AG08396 (cell line): ENCODE measurements around the gene CLBA1.
A peak's percentile ranks its signal among the peaks of the same experiment; 100 is the strongest.
"Not testable (repeated sequence)": the region's sequence is repeated elsewhere in the genome, so short reads cannot be mapped to it uniquely, and the experiment has no call there.

Experiments used
- DNase-seq: peaks from one replicate; pipeline ENCODE4 v3.0.0; 2012; ENCODE audit warnings: low spot score, mixed read lengths

The CLBA1 gene

DNA sequence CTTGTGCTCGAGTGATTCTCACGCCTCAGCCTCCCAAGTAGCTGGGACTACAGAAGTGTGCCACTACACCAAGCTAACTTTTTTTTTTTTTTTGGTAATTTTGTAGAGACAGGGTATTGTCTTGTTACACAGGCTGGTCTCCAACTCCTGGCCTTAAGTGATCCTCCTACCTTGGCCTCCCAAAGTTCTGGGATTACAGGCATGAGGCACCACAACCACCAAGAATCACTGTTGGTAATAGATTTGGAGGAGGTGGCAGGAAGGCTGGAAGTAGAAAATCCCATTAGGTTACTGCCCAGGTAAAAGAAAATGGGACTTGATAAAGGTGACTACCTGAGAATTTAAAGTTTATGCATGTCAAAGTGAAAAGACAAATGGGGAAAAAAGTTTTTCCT is 36.7 kb downstream of the CLBA1 start:
- DNase-seq, result no peak

DNA sequence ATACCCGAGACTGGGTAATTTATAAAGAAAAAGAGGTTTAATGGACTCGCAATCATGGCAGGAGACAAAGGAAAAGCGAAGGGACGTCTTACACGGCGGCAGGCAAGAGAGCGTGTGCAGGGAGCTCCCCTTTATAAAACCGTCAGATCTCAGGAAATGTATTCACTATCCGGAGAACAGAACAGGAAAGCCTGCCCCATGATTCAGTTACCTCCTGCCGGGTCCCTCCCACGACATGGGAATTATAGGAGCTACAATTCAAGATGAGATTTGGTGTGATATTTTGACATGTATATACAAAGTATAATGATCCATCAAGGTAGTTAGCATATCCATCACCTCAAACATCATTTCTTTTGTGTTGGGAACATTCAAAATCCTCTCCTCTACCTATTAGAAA is 37.6 kb downstream of the CLBA1 start:
- no peak for DNase-seq

DNA sequence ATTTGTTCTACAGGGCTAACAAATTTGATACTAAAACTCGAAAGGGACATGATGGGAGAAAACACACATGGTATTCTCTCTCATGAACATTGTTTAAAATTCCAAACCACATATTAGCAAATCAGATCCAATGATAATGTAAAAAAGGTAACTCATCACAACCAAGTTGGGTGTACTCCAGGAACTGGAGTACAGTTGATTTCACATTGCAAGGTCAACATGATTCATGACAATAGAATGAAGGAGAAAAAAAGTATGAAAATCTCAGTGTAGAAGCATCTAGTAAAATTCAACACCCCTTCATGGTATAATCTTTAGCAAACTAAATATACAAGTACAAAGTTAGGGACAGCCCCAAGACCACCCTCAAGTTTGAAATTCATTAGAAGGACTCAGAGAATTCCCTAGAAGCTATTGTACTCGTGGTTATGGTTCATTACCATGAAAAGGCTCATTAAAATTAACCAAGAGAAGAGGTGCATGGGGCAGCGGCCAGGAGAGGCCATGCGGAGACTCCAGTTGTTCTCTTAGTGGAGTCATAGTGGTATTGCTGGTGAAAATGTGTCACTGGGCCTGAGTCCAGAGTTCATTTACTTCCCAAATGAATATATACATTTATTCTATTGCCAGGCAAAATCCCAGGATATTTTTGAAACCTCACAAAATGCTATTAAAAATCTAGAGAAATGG is 38.3 kb downstream of the CLBA1 start:
- DNase-seq, result peak; percentile 43

DNA sequence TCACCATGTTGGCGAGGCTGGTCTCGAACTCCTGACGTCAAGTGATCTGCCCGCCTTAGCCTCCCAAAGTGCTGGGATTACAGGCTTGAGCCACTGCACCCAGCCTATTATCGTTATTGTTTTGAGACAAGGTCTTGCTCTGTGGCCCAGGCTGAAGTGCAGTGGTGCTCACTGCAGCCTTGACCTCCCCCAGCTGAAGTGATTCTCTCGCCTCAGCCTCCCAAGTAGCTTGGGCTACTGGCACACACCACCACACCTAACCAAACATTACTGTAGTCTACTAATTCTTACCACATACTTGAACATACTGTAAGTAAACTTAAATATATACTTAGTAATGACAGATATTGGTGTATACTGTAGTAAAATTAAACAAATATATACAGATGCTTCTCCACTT is 39.8 kb downstream of the CLBA1 start:
- DNase-seq, result no peak

DNA sequence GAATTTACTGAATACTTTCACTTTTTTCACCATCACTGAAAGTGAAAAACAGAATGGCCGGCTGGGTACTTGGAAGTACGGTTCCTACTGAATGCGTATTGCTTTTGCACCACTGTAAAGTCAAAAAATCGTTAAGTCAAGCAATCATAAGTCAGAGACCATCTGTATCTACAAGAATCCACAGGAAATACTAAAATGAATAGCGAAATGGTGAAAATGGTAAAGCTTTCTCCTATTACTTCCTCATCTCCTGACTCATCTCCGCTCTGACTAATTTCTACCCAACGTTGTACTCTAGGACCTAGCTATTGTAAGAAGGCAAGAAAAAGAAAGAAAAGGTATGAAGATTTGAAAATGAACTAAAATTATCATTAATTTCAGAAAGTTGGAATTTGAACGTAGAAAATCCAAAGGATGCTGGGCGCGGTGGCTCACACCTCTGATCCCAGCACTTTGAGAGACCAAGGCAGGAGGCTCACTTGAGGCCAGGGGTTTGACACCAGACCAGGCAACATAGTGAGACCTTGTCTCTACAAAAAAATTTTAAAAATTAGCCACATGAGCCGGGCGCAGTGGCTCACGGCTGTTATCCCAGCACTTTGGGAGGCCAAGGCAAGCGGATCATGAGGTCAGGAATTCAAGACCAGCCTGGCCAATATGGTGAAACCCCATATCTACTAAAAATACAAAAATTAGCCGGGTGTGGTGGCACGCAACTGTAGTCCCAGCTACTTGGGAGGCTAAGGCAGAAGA is 40.6 kb downstream of the CLBA1 start:
- no peak for DNase-seq

DNA sequence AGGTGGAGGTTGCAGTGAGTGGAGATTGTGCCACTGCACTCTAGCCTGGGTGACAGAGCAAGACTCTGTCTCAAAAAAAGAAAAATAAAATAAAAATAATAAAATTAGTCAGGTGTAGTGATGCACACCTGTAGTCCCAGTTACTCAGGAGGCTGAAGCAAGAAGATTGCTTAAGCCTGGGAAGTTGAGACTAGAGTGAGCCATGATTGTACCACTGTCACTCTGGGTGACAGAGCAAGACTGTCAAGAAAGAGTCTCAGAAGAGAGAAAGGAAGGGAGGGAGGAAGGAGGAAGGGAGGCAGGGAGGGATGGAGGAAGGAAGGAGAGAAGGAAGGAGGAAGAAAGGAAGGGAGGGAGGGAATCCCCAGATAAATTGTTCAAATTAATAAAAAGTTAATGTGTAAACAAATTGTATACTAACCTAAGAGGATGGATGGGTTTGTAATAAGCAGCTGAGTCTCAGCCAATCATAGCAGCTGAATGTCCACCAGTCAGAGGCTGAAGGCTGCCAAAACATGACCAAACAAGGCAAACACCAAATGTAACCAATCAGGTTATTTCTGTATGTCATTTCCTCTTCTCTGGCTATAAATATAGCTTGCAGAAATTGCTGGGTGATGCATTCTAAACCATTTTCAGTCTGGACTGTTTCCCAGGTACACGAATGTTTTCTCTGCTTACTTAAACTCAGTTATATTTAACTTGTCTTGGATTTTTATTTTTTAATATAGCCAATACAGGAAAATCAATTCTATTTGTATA is 41.4 kb downstream of the CLBA1 start:
- peak; percentile 67 for DNase-seq

DNA sequence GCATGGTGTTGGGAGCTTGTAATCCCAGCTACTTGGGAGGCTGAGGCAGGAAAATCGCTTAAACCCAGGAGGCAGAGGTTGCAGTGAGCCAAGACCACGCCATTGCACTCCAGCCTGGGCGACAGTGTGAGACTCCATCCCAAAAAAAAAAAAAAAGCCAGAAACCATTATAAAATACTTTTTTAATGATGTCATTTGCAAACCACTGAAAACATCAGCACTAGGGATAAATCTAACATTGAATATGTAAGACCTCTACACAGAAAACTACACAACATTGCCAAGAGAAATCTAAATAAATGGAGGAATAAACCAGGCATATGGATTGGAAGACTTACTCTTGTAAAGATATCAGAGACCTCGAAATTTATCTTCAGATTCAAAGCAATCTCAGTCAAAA is 42.1 kb downstream of the CLBA1 start:
- not testable (repeated sequence) for DNase-seq

DNA sequence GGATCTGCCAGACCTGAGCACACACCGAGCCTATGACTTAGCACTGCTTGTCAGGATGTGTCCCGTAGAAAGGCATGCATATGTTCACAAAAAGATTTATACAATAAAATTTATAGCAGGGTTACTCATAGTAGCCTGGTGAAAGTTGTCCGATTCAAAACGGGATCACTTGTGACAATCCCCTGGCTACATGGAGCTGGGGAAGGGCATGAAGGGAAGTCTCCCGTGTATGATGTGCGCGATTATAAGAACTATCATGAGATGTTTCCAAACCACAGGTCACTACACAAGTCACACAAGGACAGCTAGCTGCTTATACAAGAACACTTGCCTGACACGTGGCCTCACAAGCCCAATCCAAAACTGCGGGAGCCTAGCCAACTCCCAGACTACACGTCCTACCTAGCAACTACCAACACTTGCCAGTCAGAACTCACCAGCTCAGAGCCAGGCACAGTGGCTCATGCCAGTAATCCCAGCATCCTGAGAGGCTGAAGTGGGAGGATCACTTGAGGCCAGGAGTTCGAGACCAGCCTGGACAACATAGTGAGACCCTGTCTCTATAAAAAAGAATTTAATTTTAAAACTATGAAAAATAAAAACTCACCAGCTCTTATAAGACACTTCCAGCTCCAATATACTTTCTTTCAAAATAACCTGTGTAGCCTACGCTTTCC is 42.8 kb downstream of the CLBA1 start:
- DNase-seq, result no peak

DNA sequence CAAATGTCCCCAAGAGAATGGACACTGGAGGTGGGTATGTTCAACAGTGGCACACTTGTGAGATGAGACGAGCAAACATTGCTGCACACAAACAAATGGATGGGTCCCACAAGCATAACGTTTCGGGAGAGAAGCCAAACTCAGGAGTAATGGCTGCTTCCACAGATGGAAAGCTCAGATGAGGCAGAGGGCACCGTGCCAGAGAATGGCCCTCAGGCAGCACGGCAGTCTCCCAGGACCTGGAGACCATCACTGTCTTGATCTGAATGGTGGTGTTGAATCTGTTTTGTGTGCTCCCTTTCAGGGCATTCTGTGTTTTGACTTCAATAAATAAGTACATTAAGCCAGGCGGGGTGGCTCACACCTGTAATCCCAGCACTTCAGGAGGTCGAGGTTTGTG is 43.8 kb downstream of the CLBA1 start:
- no peak for DNase-seq

DNA sequence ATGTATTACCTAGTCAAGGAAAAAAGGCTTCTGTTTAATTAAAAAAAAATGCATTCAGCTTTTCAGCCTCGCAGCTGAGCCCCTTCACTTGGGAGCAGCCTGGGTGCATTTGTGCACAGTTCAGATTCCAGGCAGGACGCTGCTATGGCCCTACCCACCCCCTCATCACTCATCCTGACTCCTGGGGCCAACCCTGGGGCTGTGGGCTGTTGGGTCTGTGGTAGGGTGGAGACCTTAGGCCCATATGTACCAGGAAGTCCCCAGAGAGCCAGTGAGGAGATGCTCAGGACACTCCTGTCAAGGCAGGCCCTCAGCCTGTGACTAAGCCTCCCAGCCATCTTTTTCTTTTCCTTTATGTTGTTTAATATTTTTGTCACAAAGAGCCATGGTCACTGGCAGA is 44.6 kb downstream of the CLBA1 start:
- DNase-seq, result no peak

DNA sequence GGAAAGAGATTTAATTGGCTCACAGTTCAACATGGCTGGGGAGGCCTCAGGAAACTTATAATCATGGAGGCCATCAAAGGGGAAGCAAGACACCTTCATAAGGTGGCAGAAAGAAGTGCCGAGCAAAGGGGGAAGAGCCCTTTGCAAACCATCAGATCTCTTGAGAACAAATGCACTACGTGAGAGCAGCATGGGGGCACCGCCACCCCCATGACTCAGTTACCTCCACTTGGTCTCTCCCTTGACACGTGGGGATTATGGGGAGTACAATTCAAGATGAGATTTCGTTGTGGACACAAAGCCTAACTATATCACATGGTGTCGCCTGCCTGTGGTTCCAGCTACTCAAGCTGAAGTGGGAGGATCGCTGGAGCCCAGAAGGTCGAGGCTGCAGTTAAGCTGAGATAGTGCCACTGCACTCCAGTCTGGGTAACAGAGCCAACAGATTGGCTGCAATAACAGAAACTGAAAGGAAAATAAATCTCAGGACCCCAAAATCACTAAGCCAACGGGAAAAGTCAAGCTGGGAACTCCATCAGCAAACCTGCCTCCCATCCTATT is 45.3 kb downstream of the CLBA1 start:
- no peak for DNase-seq

DNA sequence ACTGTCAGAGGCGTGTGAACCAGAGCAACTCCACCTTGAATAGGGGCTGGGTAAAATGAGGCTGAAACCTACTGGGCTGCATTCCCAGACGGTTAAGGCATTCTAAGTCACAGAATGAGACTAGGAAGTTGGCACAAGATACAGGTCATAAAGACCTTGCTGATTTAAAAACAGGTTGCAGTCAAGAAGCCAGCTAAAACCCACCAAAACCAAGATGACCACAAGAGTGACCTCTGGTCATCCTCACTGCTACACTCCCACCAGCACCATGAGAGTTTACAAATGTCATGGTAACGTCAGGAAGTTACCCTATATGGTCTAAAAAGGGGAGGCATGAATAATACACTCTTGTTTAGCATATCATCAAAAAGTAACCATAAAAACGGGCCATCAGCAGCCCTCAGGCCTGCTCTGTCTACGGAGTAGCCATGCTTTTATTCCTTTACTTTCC is 46.9 kb downstream of the CLBA1 start:
- DNase-seq, result not testable (repeated sequence)

DNA sequence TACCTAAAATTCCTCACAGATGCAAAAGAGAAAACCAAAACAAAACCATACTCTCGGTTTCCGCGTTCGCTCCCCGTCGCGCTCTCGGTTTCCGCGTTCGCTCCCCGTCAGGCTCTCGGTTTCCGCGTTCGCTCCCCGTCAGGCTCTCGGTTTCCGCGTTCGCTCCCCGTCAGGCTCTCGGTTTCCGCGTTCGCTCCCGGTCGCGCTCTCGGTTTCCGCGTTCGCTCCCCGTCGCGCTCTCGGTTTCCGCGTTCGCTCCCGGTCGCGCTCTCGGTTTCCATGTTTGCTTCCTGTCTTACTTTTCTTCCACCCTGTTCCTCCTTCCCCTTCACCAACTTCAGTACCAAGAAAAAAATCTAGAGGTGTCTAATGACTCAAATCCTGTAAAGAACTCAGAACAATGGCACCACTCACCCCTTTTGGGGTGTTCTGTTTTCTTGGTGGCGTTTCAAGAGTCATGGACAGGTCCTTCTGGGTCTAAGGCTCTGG is 47.9 kb downstream of the CLBA1 start:
- DNase-seq, result not testable (repeated sequence)

DNA sequence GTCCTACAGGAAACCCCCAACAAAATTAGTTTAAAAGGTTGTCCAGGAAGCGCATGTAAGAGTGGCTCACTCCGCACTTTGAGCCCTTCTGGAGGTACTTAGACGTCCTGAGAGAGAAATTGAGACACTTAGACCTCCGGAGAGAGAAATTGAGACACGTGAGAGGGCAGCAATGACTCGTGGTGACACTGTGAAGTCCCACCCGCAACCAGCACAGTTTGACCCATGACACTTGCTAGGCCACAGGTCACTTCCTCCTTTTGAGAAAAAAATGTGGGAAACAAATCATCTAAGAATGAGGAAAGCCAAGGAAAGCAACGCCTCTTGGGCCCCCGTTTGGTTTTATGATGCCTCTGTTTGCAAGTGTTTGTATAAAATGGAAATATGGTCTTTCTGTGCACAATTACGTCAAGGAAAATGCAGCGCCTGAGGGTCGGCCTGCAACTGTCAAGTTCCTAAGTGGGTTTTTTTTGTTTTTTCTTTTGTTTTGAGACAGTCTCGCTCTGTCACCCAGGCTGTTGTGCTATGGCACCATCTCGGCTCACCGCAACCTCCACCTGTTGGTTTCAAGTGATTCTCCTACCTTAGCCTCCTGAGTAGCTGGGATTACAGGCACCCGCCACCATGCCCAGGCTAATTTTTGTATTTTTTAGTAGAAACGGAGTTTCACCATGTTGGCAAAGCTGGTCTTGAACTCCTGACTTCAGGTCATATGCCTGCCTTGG is 48.9 kb downstream of the CLBA1 start:
- no peak for DNase-seq

DNA sequence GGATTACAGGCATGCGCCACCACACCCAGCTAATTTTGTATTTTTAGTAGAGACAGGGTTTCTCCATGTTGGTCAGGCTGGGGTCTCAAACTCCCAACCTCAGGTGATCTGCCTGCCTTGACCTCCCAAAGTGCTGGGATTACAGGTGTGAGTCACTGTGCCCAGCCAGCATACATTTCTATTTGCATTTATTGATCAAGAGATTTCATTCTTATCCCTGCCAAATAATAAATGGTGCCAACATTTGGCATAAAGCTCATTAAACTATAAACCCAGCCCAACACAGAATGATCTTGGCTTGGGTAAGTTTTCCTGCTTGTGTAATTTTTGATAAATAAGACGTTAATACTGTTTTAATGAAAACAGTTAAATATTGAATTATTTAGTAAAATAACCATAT is 50.0 kb downstream of the CLBA1 start:
- DNase-seq, result not testable (repeated sequence)

DNA sequence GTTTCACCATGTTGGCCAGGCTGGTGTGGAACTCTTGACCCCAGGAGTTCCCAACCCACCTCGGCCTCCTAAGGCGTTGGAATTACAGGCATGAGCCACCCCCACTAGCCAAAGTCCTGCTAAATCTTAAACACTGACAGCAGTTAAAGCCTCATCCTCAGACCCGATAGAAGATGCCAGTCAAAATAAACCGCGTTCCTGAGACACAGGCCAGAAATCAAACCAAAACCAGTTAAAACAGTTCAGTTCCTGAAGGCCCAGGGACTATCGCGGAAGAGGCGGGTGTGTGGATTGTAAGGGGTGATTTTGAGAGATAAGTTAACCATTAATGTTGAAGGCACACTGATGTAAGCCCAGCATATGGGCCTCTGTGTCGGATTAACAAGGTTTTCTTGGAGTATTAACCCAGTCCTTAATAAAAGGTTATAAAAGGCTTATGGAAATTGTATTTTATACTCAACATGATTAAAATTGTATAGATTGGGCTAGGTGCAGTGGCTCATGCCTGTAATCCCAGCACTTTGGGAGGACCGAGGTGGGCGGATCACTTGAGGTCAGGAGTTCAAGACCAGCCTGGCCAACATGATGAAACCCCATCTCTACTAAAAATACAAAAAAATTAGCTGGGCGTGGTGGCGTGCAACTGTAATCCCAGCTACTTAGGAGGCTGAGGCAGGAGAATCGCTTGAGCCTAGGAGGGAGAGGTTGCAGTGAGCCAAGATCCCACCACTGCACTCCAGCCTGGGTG is 54.0 kb downstream of the CLBA1 start:
- DNase-seq, result no peak

DNA sequence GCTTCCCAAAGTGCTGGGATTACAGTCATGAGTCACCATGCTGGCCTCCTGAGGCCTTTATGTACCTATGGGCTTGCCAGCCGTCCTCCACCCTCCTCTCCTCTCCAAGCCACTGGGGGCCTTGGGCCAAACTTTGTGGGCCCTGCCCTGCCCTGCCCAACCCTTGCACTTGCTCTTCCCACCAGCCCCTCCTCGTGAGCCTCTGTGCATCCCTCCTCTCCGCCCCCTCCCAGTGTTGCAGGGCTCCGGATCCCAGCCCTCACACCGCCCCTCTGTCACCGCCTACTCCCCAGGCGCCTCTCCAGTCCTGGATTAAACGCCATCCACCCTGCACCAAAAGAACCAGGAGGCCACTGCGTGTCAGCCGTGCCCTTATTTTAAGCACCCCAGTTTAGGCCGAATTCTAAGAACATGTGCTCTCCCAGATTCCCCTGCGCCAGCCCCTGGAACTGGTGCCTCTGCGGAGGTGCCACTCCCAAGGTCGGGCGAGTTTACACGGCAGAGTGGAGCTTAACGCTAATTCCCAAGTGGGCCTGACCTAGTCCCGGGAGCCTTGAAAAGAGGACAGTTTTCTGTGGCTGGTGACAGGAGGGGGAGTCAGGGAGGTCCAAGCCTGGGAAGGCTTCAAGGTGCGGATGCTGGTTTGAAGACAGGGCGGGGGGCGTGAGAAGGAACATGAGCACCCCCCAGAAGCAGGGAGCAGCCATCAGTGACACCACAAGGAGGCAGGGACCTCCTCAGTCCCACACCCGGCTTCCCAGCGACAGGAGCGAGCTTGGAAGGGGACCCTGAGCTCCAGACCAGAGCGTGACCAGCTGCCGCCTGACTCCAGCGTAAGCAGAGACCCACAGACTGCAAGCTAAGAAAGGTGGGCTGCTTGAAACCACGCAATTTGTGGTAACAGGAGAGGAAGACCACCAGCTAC is 56.5 kb downstream of the CLBA1 start:
- no peak for DNase-seq

DNA sequence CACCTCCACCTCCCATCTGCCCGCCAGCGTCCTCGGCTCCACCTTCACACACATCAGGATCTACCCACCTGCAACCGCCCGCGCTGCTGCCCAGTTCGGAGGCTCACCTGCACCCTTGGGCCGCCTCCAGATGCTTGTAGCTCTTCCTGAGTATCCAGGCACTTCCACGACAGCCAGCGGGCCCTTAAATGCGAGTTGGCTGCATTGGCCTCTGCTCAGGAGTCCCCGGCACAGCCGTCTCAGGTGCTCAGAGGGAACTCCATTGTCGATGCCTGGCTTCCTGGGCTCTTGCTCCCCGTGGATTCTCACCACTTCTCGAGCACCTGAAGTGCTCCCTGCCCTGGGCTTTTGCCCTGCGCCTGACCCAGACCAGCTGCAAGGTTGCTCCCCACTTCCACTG is 57.2 kb downstream of the CLBA1 start:
- no peak for DNase-seq

DNA sequence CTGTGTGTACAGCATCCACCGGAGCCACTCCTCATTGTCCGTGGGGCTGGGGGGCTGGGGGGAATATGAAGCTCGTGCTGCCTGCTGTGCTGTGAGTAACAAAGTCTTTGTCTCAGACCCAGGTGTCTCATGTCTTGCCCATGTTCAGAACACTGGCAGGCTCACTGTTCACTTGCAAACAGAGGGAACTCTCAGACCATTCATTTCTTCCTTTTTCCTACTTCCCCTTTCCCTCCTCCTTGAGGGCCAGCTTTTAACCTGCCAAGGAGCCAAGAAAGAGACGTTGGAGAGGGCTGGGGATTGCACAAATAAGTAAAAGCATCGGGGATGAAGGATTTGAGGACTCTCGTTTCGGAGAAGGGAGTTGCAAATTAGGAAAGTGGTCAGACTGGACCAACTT is 58.1 kb downstream of the CLBA1 start:
- no peak for DNase-seq
